ENCODE data around the gene OGG1. TPM values are rescaled to one million over a fixed set of nuclear protein-coding genes. Genes with fewer than 3 reads are reported as not detected.

The OGG1 gene
- total and polyA plus RNA-seq, 9 of the 15 experiments (the other 6 are each of a cell fraction or from before 2014, with no cell fraction given) = 6.6 to 33.0 (median 24.4) TPM

GRCh38 chr3:9785602-9786001 lies 35.9 kb downstream of the OGG1 start (continued):
- TF ChIP-seq ZNF449 (CRISPR knock-in tag; IDR thresholded peaks at IDR 0.05) (no peak), MEF2A (IDR thresholded peaks at IDR 0.05; ENCODE audit: control insufficient read depth, low read depth, low read length) (no peak), DMBX1 (CRISPR knock-in tag; IDR thresholded peaks at IDR 0.05; ENCODE audit: borderline replicate concordance) (no peak), AFF4 (CRISPR knock-in tag; IDR thresholded peaks at IDR 0.05) (0 out of 2 replicates have a peak, but pooled peaks have one; percentile 14), ARID2 (IDR thresholded peaks at IDR 0.05) (0 out of 2 replicates have a peak, but pooled peaks have one; percentile 9), TEAD1 (CRISPR knock-in tag; IDR thresholded peaks at IDR 0.05) (peak in 1 of 2 experiments; percentile 47; a peak in 1 of 4 replicates), KLF6 (CRISPR knock-in tag; IDR thresholded peaks at IDR 0.05; ENCODE audit: borderline replicate concordance) (no peak), ZFP36 (IDR thresholded peaks at IDR 0.05; ENCODE audit: low read depth, low read length, partially characterized antibody) (no peak), MAFK (IDR thresholded peaks at IDR 0.05; ENCODE audit: low read length) (no peak), KDM1A (IDR thresholded peaks at IDR 0.05) (no peak), IRF1 (CRISPR knock-in tag; IDR thresholded peaks at IDR 0.05; ENCODE audit: borderline replicate concordance) (no peak), TCF15 (CRISPR knock-in tag; IDR thresholded peaks at IDR 0.05) (no peak), ZNF41 (CRISPR knock-in tag; conservative IDR thresholded peaks at IDR 0.05) (no peak), SMAD2 (IDR thresholded peaks at IDR 0.05; ENCODE audit: low read depth, low read length) (no peak), TFE3 (CRISPR knock-in tag; IDR thresholded peaks at IDR 0.05) (peak; percentile 97), PPARD (CRISPR knock-in tag; IDR thresholded peaks at IDR 0.05) (no peak)
